Ramos (cell line): ENCODE results near the gene RUNDC1.

Experiments
- in situ Hi-C: fragments of 300-500 bp; cut with MboI; formaldehyde crosslinking; loops from one replicate; pipeline ENCODE4 v1.14.3; 2022; ENCODE audit warnings: low sequenced_read_pairs; ENCODE audit not compliant: unreplicated experiment

RUNDC1 gene

DNA sequence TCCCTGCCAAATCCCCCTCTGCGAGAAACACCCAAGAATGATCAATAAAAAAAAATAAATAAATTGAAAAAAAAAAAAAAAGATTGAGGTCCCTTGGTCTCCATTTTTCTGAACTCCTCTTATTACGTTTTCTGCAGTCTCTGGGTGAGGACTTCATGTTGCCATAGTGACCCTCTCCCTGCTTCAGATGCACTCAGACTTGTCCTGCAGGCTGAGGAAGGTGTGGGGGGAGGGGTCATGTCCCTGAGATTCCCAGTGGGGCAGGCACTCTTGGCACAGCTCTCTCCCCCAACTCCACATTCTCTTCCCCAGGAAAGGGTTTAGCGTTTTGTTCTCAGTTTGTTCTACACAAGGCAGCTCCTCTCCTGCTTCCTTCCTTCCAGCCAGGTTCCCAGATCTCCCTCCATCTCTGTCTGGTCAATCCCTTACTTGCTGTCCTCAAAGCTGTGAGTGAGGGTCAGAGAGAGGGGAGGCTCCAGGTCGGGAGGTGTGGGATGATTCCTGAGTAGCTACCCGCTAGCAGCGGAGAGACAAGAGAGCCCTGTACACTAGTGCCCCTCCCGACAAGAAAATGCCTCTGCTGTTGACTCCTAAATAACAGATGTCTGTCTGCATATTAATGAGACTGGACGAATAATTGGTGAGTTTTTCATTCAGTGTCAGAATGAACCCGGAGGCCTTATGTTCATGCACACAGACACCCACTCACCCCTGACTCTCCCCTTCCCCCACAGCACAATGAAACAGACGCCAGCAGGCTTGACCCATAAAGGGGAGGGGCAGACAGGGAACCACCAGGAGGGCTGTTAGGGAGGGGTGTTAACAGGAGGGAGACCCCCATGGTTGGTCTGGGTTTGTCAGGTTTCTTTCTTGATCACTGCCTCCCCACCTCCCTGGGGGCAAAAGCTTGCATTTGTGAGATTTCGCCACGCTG lies 53.9 kb downstream of the RUNDC1 start:
- in situ Hi-C loops, result no loop called here

- in situ Hi-C loops, result no loop called here
Observed at GRCh38 chr17:43034894-43035293, 54.5 kb downstream of the RUNDC1 start.

GRCh38 chr17:43039646-43040045 lies 59.3 kb downstream of the RUNDC1 start:
- in situ Hi-C loops, result no loop called here

DNA sequence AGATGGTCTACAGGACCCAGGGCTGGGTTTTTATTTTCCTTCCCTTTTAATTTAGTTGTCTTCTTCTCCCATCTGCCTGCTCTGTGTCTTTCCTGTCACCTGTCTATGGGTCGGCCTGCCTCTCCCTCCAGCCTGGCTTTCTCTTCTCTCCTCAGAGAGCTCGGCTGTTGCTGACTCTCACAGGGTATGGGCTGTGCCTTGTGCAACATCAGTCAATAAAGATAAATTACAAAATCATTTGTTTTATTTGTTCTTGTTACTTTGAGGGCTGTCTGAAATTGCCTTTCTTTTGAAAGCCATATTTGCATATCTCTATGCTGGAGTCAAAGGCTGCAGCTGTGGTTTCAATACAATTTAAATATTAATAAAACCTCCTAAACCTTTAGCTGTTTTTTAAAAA lies 60.3 kb downstream of the RUNDC1 start:
- in situ Hi-C loops, result no loop called here

DNA sequence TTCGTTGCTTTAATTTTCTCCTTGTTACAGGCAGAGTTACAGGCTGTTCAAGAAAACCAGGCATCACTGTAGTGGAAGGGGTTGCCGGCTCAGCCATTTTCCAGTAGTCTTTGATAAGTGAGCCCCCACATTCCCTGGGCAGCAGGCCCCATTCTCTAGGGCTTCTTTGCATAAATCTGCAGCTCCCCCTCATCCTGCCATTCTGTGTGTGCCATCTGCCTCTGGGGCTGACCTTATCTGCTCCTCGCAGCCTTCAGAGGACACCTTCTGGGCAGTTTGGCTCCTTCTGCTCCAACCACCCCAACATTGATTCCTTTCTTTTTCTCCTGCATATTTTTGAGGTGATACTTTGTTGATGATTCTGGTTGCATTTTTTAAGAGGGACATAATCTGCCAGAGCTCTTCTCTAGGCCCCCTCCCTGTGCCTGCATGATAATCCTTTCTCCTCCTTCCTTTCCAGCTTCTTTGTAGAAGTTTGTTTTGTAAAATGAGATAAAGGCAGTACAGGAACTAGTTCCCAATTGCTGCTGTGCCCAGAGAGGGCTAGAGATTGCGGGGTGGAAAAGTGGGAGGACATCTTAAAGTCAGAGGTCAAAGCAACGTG lies 61.8 kb downstream of the RUNDC1 start:
- in situ Hi-C loops, result no loop called here
